B cell (primary cell): ENCODE results near the gene PARVB. TPM values are rescaled to one million over a fixed set of nuclear protein-coding genes. Genes with fewer than 3 reads are reported as not detected.

ENCODE experiments used
- ATAC-seq: fragments of 200-7000 bp; cut with Tn5 transposase; one replicate; pipeline ENCODE4 v1.10.0; 2021; ENCODE audit warnings: low read depth, mild to moderate bottlenecking, moderate number of reproducible peaks, moderate library complexity
- CTCF ChIA-PET: fragments of 350-600 bp; sonication (Branson Sonifier 250); formaldehyde crosslinking; loops from one replicate; lab custom pipeline; 2021; ENCODE audit warnings: antibody characterized with exemption, inconsistent platforms; lab: Charles Lee
- POLR2A ChIA-PET: fragments of 350-600 bp; sonication (Branson Sonifier 250); formaldehyde crosslinking; loops from one replicate; lab custom pipeline; 2021; ENCODE audit warnings: antibody characterized with exemption; lab: Charles Lee
- DNase-seq: peaks from one replicate; pipeline ENCODE4 v3.0.0; 2013
- H2AFZ ChIP-seq: 2 replicates; pipeline ENCODE4 v1.6.1; 2012; ENCODE audit warnings: mild to moderate bottlenecking, low read depth, low read length; ENCODE audit not compliant: insufficient read depth, poor library complexity, severe bottlenecking
- H3K27ac ChIP-seq, 2 donors: 1 replicate in 1 of 2; 2 replicates in 1 of 2; pipeline ENCODE4 v1.5.1; 2012 to 2013; ENCODE audit warnings: low read length in 2 of 2, mild to moderate bottlenecking in 2 of 2, moderate library complexity in 1 of 2
- H3K27me3 ChIP-seq, 4 experiments: fragments of 200-600 bp in 1 of 4; sonication (generic) in 1 of 4; replicated peaks in 1 of 4; 1 replicate in 2 of 4; 2 replicates in 2 of 4; pipeline versions ENCODE4 v1.6.1 to v1.7.0; 2013 to 2016; ENCODE audit warnings: low read length in 3 of 4, mild to moderate bottlenecking in 2 of 4, mixed read lengths in 1 of 4, moderate library complexity in 1 of 4; ENCODE audit not compliant: insufficient read depth in 4 of 4, control insufficient read depth in 3 of 4; ENCODE audit errors: control extremely low read depth in 1 of 4
- H3K36me3 ChIP-seq, 2 experiments: replicated peaks in 1 of 2; 1 replicate in 1 of 2; 2 replicates in 1 of 2; pipeline versions ENCODE4 v1.6.1 to v1.7.1; 2013; ENCODE audit warnings: low read length in 1 of 2; ENCODE audit not compliant: insufficient read depth in 2 of 2, control insufficient read depth in 1 of 2; ENCODE audit errors: control extremely low read depth in 1 of 2, extremely low read depth in 1 of 2
- H3K4me1 ChIP-seq, 2 donors: fragments of 200-600 bp in 1 of 2; sonication (generic) in 1 of 2; 1 replicate in 1 of 2; 2 replicates in 1 of 2; pipeline versions ENCODE4 v1.5.1 to v1.6.1; 2013 to 2017; ENCODE audit warnings: low read length in 2 of 2; ENCODE audit not compliant: control insufficient read depth in 2 of 2, insufficient read depth in 2 of 2
- H3K4me2 ChIP-seq: replicated peaks from 2 replicates; pipeline ENCODE3; 2012; ENCODE audit warnings: mild to moderate bottlenecking, low read depth, low read length; ENCODE audit not compliant: poor library complexity, severe bottlenecking
- H3K4me3 ChIP-seq, 5 experiments: fragments of 200-600 bp in 1 of 5; sonication (generic) in 1 of 5; 1 replicate in 3 of 5; 2 replicates in 2 of 5; pipeline versions ENCODE4 v1.5.1 to v1.7.0; 2011 to 2016; ENCODE audit warnings: low read length in 4 of 5, mild to moderate bottlenecking in 4 of 5, low read depth in 2 of 5, control low read depth in 1 of 5, moderate library complexity in 1 of 5; ENCODE audit not compliant: insufficient read depth in 1 of 5; ENCODE audit errors: control extremely low read depth in 1 of 5, extremely low read depth in 1 of 5
- H3K79me2 ChIP-seq: fragments of 200-600 bp; sonication (generic); one replicate; pipeline ENCODE4 v1.6.0; 2016; ENCODE audit warnings: low read length; ENCODE audit not compliant: control insufficient read depth, insufficient read depth
- H3K9ac ChIP-seq: fragments of 200-600 bp; sonication (generic); 2 replicates; pipeline ENCODE4 v1.6.1; 2017; ENCODE audit warnings: mild to moderate bottlenecking, low read length, moderate library complexity
- H3K9me3 ChIP-seq, 3 donors: one replicate each; pipeline versions ENCODE4 v1.6.1 to v1.7.1; 2013; ENCODE audit warnings: low read length in 2 of 3; ENCODE audit not compliant: control insufficient read depth in 2 of 3, insufficient read depth in 1 of 3; ENCODE audit errors: control extremely low read depth in 1 of 3
- H4K20me1 ChIP-seq: 2 replicates; pipeline ENCODE4 v1.6.0; 2012; ENCODE audit warnings: mild to moderate bottlenecking, low read length; ENCODE audit not compliant: insufficient read depth, control insufficient read depth, poor library complexity, severe bottlenecking
- H3K27ac Mint-ChIP-seq: one replicate; pipeline ENCODE4 v1.8.0; 2021; ENCODE audit warnings: mixed read lengths
- H3K27me3 Mint-ChIP-seq: one replicate; pipeline ENCODE4 v1.8.0; 2021; ENCODE audit warnings: mixed read lengths
- H3K4me1 Mint-ChIP-seq: one replicate; pipeline ENCODE4 v1.8.0; 2021; ENCODE audit warnings: mixed read lengths
- H3K4me3 Mint-ChIP-seq: one replicate; pipeline ENCODE4 v1.8.0; 2021; ENCODE audit warnings: mixed read lengths
- H3K9me3 Mint-ChIP-seq: one replicate; pipeline ENCODE4 v1.8.0; 2022; ENCODE audit warnings: mixed read lengths; ENCODE audit not compliant: insufficient read depth
- EZH2 ChIP-seq: IDR thresholded peaks from 2 replicates; pipeline ENCODE4 v1.6.1; 2012; ENCODE audit warnings: borderline replicate concordance, low read depth, mild to moderate bottlenecking, moderate library complexity, low read length; ENCODE audit not compliant: insufficient read depth, poor library complexity, severe bottlenecking
- WGBS: methylation state at CpG from one replicate; pipeline ENCODE4 v1.1.5; 2013; ENCODE audit warnings: missing lambda C conversion rate; ENCODE audit not compliant: insufficient coverage; 5-methylcytosine and 5-hydroxymethylcytosine counted together
- intact Hi-C: fragments of 100-400 bp; cut with micrococcal nuclease; formaldehyde crosslinking; loops from one replicate; pipeline ENCODE4 v1.10.0; 2022
- polyA plus RNA-seq: library from polyadenylated mRNA; depleted of rRNA; stranded (reverse); fragments of >200 nt; gene quantifications from 2 replicates; pipeline ENCODE4 v1.2.3, GENCODE V29; 2012
- total RNA-seq, 2 donors: library from RNA; stranded (reverse); fragments of 120-200 nt in 1 of 2; gene quantifications; 1 replicate in 1 of 2; 2 replicates in 1 of 2; pipeline versions ENCODE4 v1.2.3 to v1.2.4, GENCODE V29; 2013 to 2022
- TF ChIP-seq, protein P1 (sequence below): fragments of 200-600 bp; IDR thresholded peaks from one replicate; pipeline ENCODE4 v1.8.0; 2022; ENCODE audit warnings: antibody characterized with exemption, mild to moderate bottlenecking

Gene PARVB
- total and polyA plus RNA-seq, 2 donors (not counting 1 experiment from before 2014, with no cell fraction given): 48.0 to 49.4 TPM

DNA sequence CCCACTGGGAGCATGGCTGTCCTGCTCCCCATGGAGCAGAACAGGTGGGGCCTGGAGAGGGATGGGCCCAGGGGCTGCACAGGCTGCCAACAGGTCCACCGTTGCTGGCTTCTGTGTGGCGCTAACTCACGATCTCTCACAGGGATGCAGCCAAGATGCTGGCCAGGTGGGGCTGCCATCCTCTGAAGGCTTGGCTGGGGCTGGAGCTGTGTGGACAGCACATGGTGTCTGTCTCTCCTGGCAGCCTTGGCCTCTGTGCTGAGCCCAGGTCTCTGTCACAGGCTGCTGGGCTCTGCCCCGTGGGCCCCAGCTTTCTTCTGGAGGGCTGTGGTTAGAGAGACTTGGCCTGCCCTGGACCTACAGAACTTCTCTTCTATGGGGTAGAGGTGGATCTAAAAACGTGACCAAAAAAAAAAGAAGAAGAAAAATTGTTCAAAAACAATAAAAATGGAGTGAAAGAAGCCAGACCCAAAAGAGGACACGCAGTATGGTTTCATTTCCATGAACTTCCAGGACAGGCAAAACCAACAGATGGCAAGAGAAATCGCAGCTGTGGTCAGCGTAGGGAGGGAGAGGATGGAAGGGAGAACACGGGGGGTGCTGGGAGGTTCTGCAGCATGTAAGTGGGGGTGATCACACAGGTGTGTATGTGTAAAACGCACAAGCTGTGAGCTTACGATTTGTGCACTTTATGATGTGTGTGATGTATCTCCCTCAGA is 168.9 kb downstream of the PARVB start:
- Mint-ChIP-seq H3K27ac (no peak overlapping the region), H3K27me3 (no peaks in the 10 kb centered on the region), H3K4me3 (no peak overlapping the region), H3K4me1 (peaks cover 62% of the 10 kb centered on the region), H3K9me3 (no peaks in the 10 kb centered on the region)
- no peak overlapping the region for H2AFZ ChIP-seq
- ChIA-PET CTCF (no interaction called here), POLR2A (interaction anchor here (2.7 kb wide), 1 partner anchor 11 kb away, joined by 28 read pairs; the partner anchor contains the start of gene PARVG)
- H3K79me2 ChIP-seq: peaks cover 42% of the 10 kb centered on the region
- DNase-seq: no peak
- no peak overlapping the region for H3K27ac ChIP-seq
- H3K4me2 ChIP-seq: no peak overlapping the region
- peaks cover 0 to 6% (median 0%) of the 10 kb centered on the region in 3 donors for H3K9me3 ChIP-seq
- H4K20me1 ChIP-seq: peaks cover 82% of the 10 kb centered on the region
- peaks cover 33 to 57% of the 10 kb centered on the region in 2 donors for H3K4me1 ChIP-seq
- H3K36me3 ChIP-seq: peaks cover 0 to 47% of the 10 kb centered on the region in 2 experiments
- no peak overlapping the region for H3K4me3 ChIP-seq
- WGBS: 48% methylated on average over 9 of the region's 11 CpGs
- no peak for TF ChIP-seq EZH2
- TF ChIP-seq, protein P1, sequence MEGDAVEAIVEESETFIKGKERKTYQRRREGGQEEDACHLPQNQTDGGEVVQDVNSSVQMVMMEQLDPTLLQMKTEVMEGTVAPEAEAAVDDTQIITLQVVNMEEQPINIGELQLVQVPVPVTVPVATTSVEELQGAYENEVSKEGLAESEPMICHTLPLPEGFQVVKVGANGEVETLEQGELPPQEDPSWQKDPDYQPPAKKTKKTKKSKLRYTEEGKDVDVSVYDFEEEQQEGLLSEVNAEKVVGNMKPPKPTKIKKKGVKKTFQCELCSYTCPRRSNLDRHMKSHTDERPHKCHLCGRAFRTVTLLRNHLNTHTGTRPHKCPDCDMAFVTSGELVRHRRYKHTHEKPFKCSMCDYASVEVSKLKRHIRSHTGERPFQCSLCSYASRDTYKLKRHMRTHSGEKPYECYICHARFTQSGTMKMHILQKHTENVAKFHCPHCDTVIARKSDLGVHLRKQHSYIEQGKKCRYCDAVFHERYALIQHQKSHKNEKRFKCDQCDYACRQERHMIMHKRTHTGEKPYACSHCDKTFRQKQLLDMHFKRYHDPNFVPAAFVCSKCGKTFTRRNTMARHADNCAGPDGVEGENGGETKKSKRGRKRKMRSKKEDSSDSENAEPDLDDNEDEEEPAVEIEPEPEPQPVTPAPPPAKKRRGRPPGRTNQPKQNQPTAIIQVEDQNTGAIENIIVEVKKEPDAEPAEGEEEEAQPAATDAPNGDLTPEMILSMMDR: no peak
- no peak for ATAC-seq
- intact Hi-C loops: no loop called here
- H3K27me3 ChIP-seq: no peaks in the 10 kb centered on the region
- no peak overlapping the region for H3K9ac ChIP-seq

DNA sequence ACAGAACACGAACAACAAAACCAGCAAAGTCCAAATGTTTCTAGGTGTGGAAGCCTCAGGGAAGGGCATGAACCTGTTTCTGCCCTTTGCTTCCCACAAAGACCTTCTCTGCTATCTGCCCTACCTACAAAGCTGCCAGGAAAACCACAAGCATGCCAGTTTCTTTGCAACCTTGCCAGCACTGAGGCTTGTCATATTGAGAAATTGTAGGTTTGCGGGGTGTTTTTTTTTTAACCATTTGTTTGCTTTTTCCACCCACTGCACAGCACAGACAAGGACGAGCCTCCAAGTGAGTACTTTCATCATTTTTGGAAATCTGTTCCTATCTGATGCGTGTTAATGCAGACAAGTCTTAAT is 169.4 kb downstream of the PARVB start:
- Mint-ChIP-seq H3K27ac (no peak overlapping the region), H3K27me3 (no peaks in the 10 kb centered on the region), H3K9me3 (no peaks in the 10 kb centered on the region), H3K4me1 (peaks cover 59% of the 10 kb centered on the region), H3K4me3 (no peak overlapping the region)
- 70% methylated on average over 2 of the region's 4 CpGs for WGBS
- TF ChIP-seq, protein P1: no peak
- TF ChIP-seq EZH2: no peak
- Histone ChIP-seq H3K9ac (no peak overlapping the region), H3K4me3 (no peak overlapping the region), H3K9me3 (peaks cover 0 to 6% (median 0%) of the 10 kb centered on the region in 3 donors), H4K20me1 (peaks cover 80% of the 10 kb centered on the region), H3K4me2 (no peak overlapping the region), H3K36me3 (peaks cover 0 to 53% of the 10 kb centered on the region in 2 experiments), H3K27me3 (no peaks in the 10 kb centered on the region), H3K4me1 (peaks cover 33 to 52% of the 10 kb centered on the region in 2 donors), H3K79me2 (peaks cover 37% of the 10 kb centered on the region), H2AFZ (no peak overlapping the region), H3K27ac (no peak overlapping the region)
- no peak for ATAC-seq
- ChIA-PET CTCF (no interaction called here), POLR2A (no interaction called here)
- no peak for DNase-seq
- intact Hi-C loops: no loop called here
